ENCODE results near the gene HEBP1.

GRCh38 chr12:13001775-13002040, 1.6 kb upstream of the HEBP1 start:
- TF ChIP-seq CTCF (IDR thresholded peaks at IDR 0.05; ENCODE audit: insufficient read depth, low read length) (no peak), POLR2AphosphoS5 (IDR thresholded peaks at IDR 0.05; ENCODE audit: low read depth) (no peak), GABPA (IDR thresholded peaks at IDR 0.05; ENCODE audit: low read depth) (no peak), REST (IDR thresholded peaks at IDR 0.05; ENCODE audit: insufficient replicate concordance, low read depth) (no peak), SPI1 (IDR thresholded peaks at IDR 0.05; ENCODE audit: borderline replicate concordance, low read depth) (no peak)
